ENCODE measurements around the gene COL6A1.

COL6A1 gene

GRCh38 chr21:45982758-45983648 lies 1.4 kb downstream of the COL6A1 start:
- DNase-seq = no peak

GRCh38 chr21:45983649-45983965 lies 2.0 kb downstream of the COL6A1 start:
- DNase-seq = no peak

- no peak for DNase-seq
Observed at GRCh38 chr21:45983981-45984551, 2.5 kb downstream of the COL6A1 start.

- no peak for DNase-seq
Observed at GRCh38 chr21:45984584-45985095, 3.1 kb downstream of the COL6A1 start.

- DNase-seq = no peak
Observed at GRCh38 chr21:45985471-45986315, 4.1 kb downstream of the COL6A1 start.

GRCh38 chr21:45986316-45987051 lies 4.9 kb downstream of the COL6A1 start:
- DNase-seq = no peak

GRCh38 chr21:45987121-45987711 lies 5.6 kb downstream of the COL6A1 start:
- DNase-seq = no peak

GRCh38 chr21:45988366-45989347 lies 7.1 kb downstream of the COL6A1 start:
- no peak for DNase-seq

GRCh38 chr21:45989355-45990048 lies 7.9 kb downstream of the COL6A1 start:
- DNase-seq = peak; percentile 21

- no peak for DNase-seq
Observed at GRCh38 chr21:45990049-45990711, 8.6 kb downstream of the COL6A1 start.

GRCh38 chr21:45990741-45991605 lies 9.4 kb downstream of the COL6A1 start:
- peak; percentile 16 for DNase-seq

GRCh38 chr21:45991606-45992300 lies 10.2 kb downstream of the COL6A1 start:
- peak; percentile 18 for DNase-seq

GRCh38 chr21:45992301-45993209 lies 11.0 kb downstream of the COL6A1 start:
- DNase-seq = peak; percentile 18

- peak; percentile 17 for DNase-seq
Observed at GRCh38 chr21:45993210-45994085, 11.9 kb downstream of the COL6A1 start.

GRCh38 chr21:45994086-45994661 lies 12.6 kb downstream of the COL6A1 start:
- peak; percentile 11 for DNase-seq

All from stimulated activated CD8-positive, alpha-beta memory T cell treated with anti-CD3 and anti-CD28 coated beads, Interleukin-4, amount 100 ng/mL, for 48 hours (primary cell).